GM12878 (cell line): ENCODE measurements around the gene LAP3. TPM values are rescaled to one million over a fixed set of nuclear protein-coding genes. Genes with fewer than 3 reads are reported as not detected.
A peak's percentile ranks its signal among the peaks of the same experiment; 100 is the strongest.

Experiments used
- ATAC-seq: fragments of 200-7000 bp; cut with Tn5 transposase; 3 replicates; pipeline ENCODE4 v1.9.1; 2020; ENCODE audit warnings: mild to moderate bottlenecking, moderate library complexity
- BruUV-seq: library from RNA; stranded (reverse); fragments of 400-500 nt; replicated peaks from 2 replicates; lab custom pipeline; 2021; lab: Mats Ljungman, UMichigan
- CTCF ChIA-PET: fragments of 300-600 bp; sonication (Branson Sonifier 250); formaldehyde crosslinking; extraction: SDS; loops from one replicate; lab custom pipeline; 2021; ENCODE audit warnings: inconsistent platforms; lab: Yijun Ruan, JAX
- POLR2A ChIA-PET: fragments of 350-600 bp; formaldehyde crosslinking; extraction: SDS; loops from one replicate; lab custom pipeline; 2021; ENCODE audit warnings: inconsistent platforms; lab: Charles Lee
- RAD21 ChIA-PET: fragments of 300-600 bp; sonication (Branson Sonifier 250); formaldehyde crosslinking; loops from one replicate; lab custom pipeline; 2023; ENCODE audit warnings: antibody characterized with exemption; ENCODE audit not compliant: unreplicated experiment; lab: Charles Lee
- SMC1A ChIA-PET: fragments of 300-600 bp; sonication (Branson Sonifier 250); formaldehyde crosslinking; loops from one replicate; lab custom pipeline; 2023; ENCODE audit not compliant: unreplicated experiment, uncharacterized antibody; lab: Charles Lee
- DNase-seq: peaks from one replicate; pipeline ENCODE4 v3.0.0-alpha.2; 2011; ENCODE audit warnings: low read depth, low spot score
- FAIRE-seq: peaks from 3 replicates; lab custom pipeline; 2011; peaks lifted over from hg19 to GRCh38; lab: Jason Lieb, UNC
- H2AFZ ChIP-seq: 2 replicates; pipeline ENCODE4 v1.6.0; 2011; ENCODE audit warnings: low read depth, low read length, control low read depth; ENCODE audit not compliant: control insufficient read depth
- H3K27ac ChIP-seq: 2 replicates; pipeline ENCODE4 v1.5.1; 2011; ENCODE audit warnings: control low read depth; ENCODE audit not compliant: control insufficient read depth, insufficient read depth
- H3K27me3 ChIP-seq, 2 experiments: replicated peaks in 1 of 2; 2 replicates each; pipeline versions ENCODE4 v1.6.0 to v1.6.1; 2011; ENCODE audit warnings: low read length in 1 of 2; ENCODE audit not compliant: control insufficient read depth in 2 of 2, insufficient read depth in 2 of 2
- H3K36me3 ChIP-seq, 2 experiments: 2 replicates each; pipeline ENCODE4 v1.5.1; 2011; ENCODE audit warnings: low read length in 1 of 2; ENCODE audit not compliant: control insufficient read depth in 2 of 2, insufficient read depth in 2 of 2
- H3K4me1 ChIP-seq: 2 replicates; pipeline ENCODE4 v1.6.1; 2011; ENCODE audit warnings: mild to moderate bottlenecking, low read length, moderate library complexity, mixed read lengths; ENCODE audit not compliant: control insufficient read depth, insufficient read depth
- H3K4me2 ChIP-seq: 2 replicates; pipeline ENCODE4 v1.6.0; 2011; ENCODE audit warnings: control low read depth; ENCODE audit not compliant: control insufficient read depth, insufficient read depth
- H3K4me3 ChIP-seq: fragments of 200-600 bp; sonication (generic); 2 replicates; pipeline ENCODE4 v1.5.1; 2016
- H3K79me2 ChIP-seq: 2 replicates; pipeline ENCODE4 v1.6.0; 2011; ENCODE audit warnings: low read length; ENCODE audit not compliant: control insufficient read depth, insufficient read depth
- H3K9ac ChIP-seq: 2 replicates; pipeline ENCODE4 v1.8.0; 2011; ENCODE audit warnings: low read length, control low read depth, mixed read lengths; ENCODE audit not compliant: control insufficient read depth, insufficient read depth
- H3K9me3 ChIP-seq: replicated peaks from 3 replicates; pipeline ENCODE4 v1.5.1; 2011; ENCODE audit warnings: mild to moderate bottlenecking, low read length; ENCODE audit not compliant: control insufficient read depth, insufficient read depth
- H4K20me1 ChIP-seq: 2 replicates; pipeline ENCODE4 v1.6.0; 2011; ENCODE audit not compliant: control insufficient read depth, insufficient read depth
- CEBPZ ChIP-seq: fragments of 150-350 bp; IDR thresholded peaks from 2 replicates; pipeline ENCODE4 v1.6.1; 2016; ENCODE audit warnings: low read depth, low read length
- HDGF ChIP-seq: fragments of 450-650 bp; IDR thresholded peaks from 2 replicates; pipeline ENCODE4 v1.6.1; 2016; ENCODE audit warnings: antibody characterized with exemption
- POLR2AphosphoS5 ChIP-seq: IDR thresholded peaks from 2 replicates; pipeline ENCODE4 v1.6.1; 2011; ENCODE audit warnings: mild to moderate bottlenecking, low read length, inconsistent platforms
- WGBS: methylation state at CpG from one replicate; pipeline ENCODE4 v1.1.6; 2016; ENCODE audit warnings: low lambda C conversion rate; ENCODE audit not compliant: insufficient replicate concordance, insufficient coverage; ENCODE audit errors: missing lambda C conversion rate; 5-methylcytosine and 5-hydroxymethylcytosine counted together
- in situ Hi-C: fragments of 300-500 bp; cut with MboI; formaldehyde crosslinking; loops from 9 replicates; pipeline ENCODE4 v1.14.3; 2018; ENCODE audit warnings: mixed read lengths
- intact Hi-C: fragments of 100-400 bp; cut with micrococcal nuclease; formaldehyde crosslinking; loops from one replicate; pipeline ENCODE4 v1.14.2; 2022; ENCODE audit not compliant: unreplicated experiment
- polyA plus RNA-seq, 11 experiments: library from polyadenylated mRNA; depleted of rRNA in 4 of 11; unstranded in 6 of 11; stranded (reverse) in 5 of 11; fragments of >200 nt; fragmentation: Nextera tagmentation in 4 of 11; fragmentation: Illumina TruSeq in 1 of 11; extraction: Ambion mirVana in 4 of 11; extraction: Trizol in 1 of 11; gene quantifications; 1 replicate in 1 of 11; 2 replicates in 10 of 11; pipeline versions ENCODE4 v1.2.1 to v1.2.3, GENCODE V29; 2011 to 2016; ENCODE audit warnings: inconsistent platforms in 2 of 11, missing spikeins in 2 of 11, low read depth in 1 of 11
- total RNA-seq, 4 experiments: library from RNA; depleted of rRNA in 3 of 4; stranded (reverse); fragments of >200 nt in 3 of 4; fragmentation: Illumina TruSeq in 1 of 4; extraction: Trizol in 1 of 4; gene quantifications; 2 replicates each; pipeline versions ENCODE4 v1.2.1 to v1.2.3, GENCODE V29; 2013 to 2021

LAP3 gene
- total and polyA plus RNA-seq, 10 of the 15 experiments (the other 5 are each of a cell fraction or from before 2014, with no cell fraction given), result 134 to 249 (median 204) TPM

GRCh38 chr4:17587094-17587822 lies 10.3 kb downstream of the LAP3 start:
- no peak overlapping the region for H3K4me2 ChIP-seq
- no peaks in the 10 kb centered on the region for H3K9me3 ChIP-seq
- RAD21 ChIA-PET, result no interaction called here
- no peaks in the 10 kb centered on the region for H4K20me1 ChIP-seq
- H3K79me2 ChIP-seq, result peaks cover 6% of the 10 kb centered on the region
- DNase-seq (no peak), FAIRE-seq (no peak)
- intact Hi-C loops, result no loop called here
- no peak overlapping the region for H3K9ac ChIP-seq
- H3K4me1 ChIP-seq, result peaks cover 5% of the 10 kb centered on the region
- no peak overlapping the region for H2AFZ ChIP-seq
- H3K27ac ChIP-seq, result no peak overlapping the region
- no TSS peak for BruUV-seq
- SMC1A ChIA-PET, result no interaction called here
- TF ChIP-seq HDGF, result no peak
- peak; percentile 21; the same call in 1 of the 2 replicates for TF ChIP-seq POLR2AphosphoS5
- TF ChIP-seq CEBPZ, result no peak
- TF ChIP-seq, all 136 proteins: peak for 1
- WGBS, result 99% methylated on average over 9 of the region's 9 CpGs
- Histone ChIP-seq H3K4me3 (no peak overlapping the region), H3K36me3 (peaks cover 18 to 66% of the 10 kb centered on the region in 2 experiments), H3K27me3 (no peaks in the 10 kb centered on the region)
- CTCF ChIA-PET, result interaction anchor here (0.6 kb wide), 2 partner anchors 209 to 430 kb away, joined by 3 to 6 read pairs; no protein-coding TSS in a partner anchor
- in situ Hi-C loops, result no loop called here
- no peak for ATAC-seq
- POLR2A ChIA-PET, result interaction anchor here (0.6 kb wide), 1 partner anchor 661 kb away, joined by 4 read pairs; no protein-coding TSS in a partner anchor
